CD14-positive monocyte (primary cell): Measurements from ENCODE around the gene NUDCD3. TPM values are rescaled to one million over a fixed set of nuclear protein-coding genes. Genes with fewer than 3 reads are reported as not detected.

Experiments used
- DNase-seq, 3 donors: peaks; one replicate each; pipeline ENCODE4 v3.0.0-alpha.2; 2011 to 2022
- H2AFZ ChIP-seq: 2 replicates; pipeline ENCODE4 v1.6.0; 2012; ENCODE audit warnings: mild to moderate bottlenecking, low read depth, low read length, inconsistent platforms; ENCODE audit not compliant: insufficient read depth, poor library complexity, severe bottlenecking
- H3K27ac ChIP-seq, 2 donors: 1 replicate in 1 of 2; 2 replicates in 1 of 2; pipeline ENCODE4 v1.5.1; 2012 to 2013; ENCODE audit warnings: low read length in 2 of 2, control low read depth in 1 of 2, inconsistent platforms in 1 of 2, low read depth in 1 of 2, mild to moderate bottlenecking in 1 of 2
- H3K27me3 ChIP-seq, 2 donors: one replicate each; pipeline versions ENCODE4 v1.6.0 to v1.6.1; 2011 to 2013; ENCODE audit warnings: low read length in 2 of 2; ENCODE audit not compliant: control insufficient read depth in 2 of 2, insufficient read depth in 2 of 2
- H3K36me3 ChIP-seq, 2 donors: replicated peaks in 1 of 2; 1 replicate in 1 of 2; 2 replicates in 1 of 2; pipeline versions ENCODE4 v1.5.1 to v1.6.1; 2012 to 2013; ENCODE audit warnings: low read length in 2 of 2, control low read depth in 1 of 2, inconsistent platforms in 1 of 2, mild to moderate bottlenecking in 1 of 2; ENCODE audit not compliant: insufficient read depth in 2 of 2, control insufficient read depth in 1 of 2
- H3K4me1 ChIP-seq, 2 donors: 1 replicate in 1 of 2; 2 replicates in 1 of 2; pipeline versions ENCODE4 v1.5.1 to v1.6.1; 2012 to 2013; ENCODE audit warnings: low read length in 2 of 2, control low read depth in 1 of 2, inconsistent platforms in 1 of 2, mild to moderate bottlenecking in 1 of 2, moderate library complexity in 1 of 2; ENCODE audit not compliant: insufficient read depth in 2 of 2, control insufficient read depth in 1 of 2
- H3K4me2 ChIP-seq: replicated peaks from 2 replicates; pipeline ENCODE3; 2012; ENCODE audit warnings: low read length, moderate library complexity, mild to moderate bottlenecking; ENCODE audit not compliant: poor library complexity, severe bottlenecking; ENCODE audit errors: extremely low read depth
- H3K4me3 ChIP-seq, 3 experiments: fragments of 200-600 bp in 1 of 3; sonication (generic) in 1 of 3; replicated peaks in 1 of 3; 1 replicate in 2 of 3; 2 replicates in 1 of 3; pipeline ENCODE4 v1.5.1; 2011 to 2013; ENCODE audit warnings: low read length in 3 of 3, mild to moderate bottlenecking in 3 of 3, control low read depth in 2 of 3, low read depth in 2 of 3, inconsistent platforms in 1 of 3, moderate library complexity in 1 of 3
- H3K79me2 ChIP-seq: 2 replicates; pipeline ENCODE4 v1.6.0; 2012; ENCODE audit warnings: mild to moderate bottlenecking, control low read depth, inconsistent platforms, low read length, moderate library complexity; ENCODE audit not compliant: insufficient read depth
- H3K9ac ChIP-seq: 2 replicates; pipeline ENCODE4 v1.6.0; 2017; ENCODE audit warnings: low read length, mild to moderate bottlenecking; ENCODE audit not compliant: insufficient read depth, poor library complexity, severe bottlenecking
- H3K9me3 ChIP-seq, 2 donors: replicated peaks in 1 of 2; 1 replicate in 1 of 2; 2 replicates in 1 of 2; pipeline versions ENCODE4 v1.5.1 to v1.6.1; 2012 to 2013; ENCODE audit warnings: low read length in 2 of 2, control low read depth in 1 of 2; ENCODE audit not compliant: control insufficient read depth in 1 of 2, insufficient read depth in 1 of 2
- H4K20me1 ChIP-seq: 2 replicates; pipeline ENCODE4 v1.6.0; 2012; ENCODE audit warnings: mild to moderate bottlenecking, low read length, control low read depth, moderate library complexity; ENCODE audit not compliant: insufficient read depth
- H3K27ac Mint-ChIP-seq, 7 donors: one replicate each; pipeline ENCODE4 v1.8.0; 2020; ENCODE audit warnings: mild to moderate bottlenecking in 7 of 7, mixed read lengths in 7 of 7, moderate library complexity in 6 of 7, inconsistent platforms in 2 of 7
- H3K27me3 Mint-ChIP-seq, 3 donors: one replicate each; pipeline ENCODE4 v1.8.0; 2021 to 2022; ENCODE audit warnings: low read depth in 3 of 3, mild to moderate bottlenecking in 3 of 3, mixed read lengths in 3 of 3, moderate library complexity in 3 of 3, inconsistent platforms in 1 of 3
- H3K36me3 Mint-ChIP-seq, 2 donors: one replicate each; pipeline ENCODE4 v1.8.0; 2020; ENCODE audit warnings: mixed read lengths in 2 of 2, inconsistent platforms in 1 of 2, mild to moderate bottlenecking in 1 of 2
- H3K4me1 Mint-ChIP-seq: one replicate; pipeline ENCODE4 v1.8.0; 2020; ENCODE audit warnings: mild to moderate bottlenecking, mixed read lengths
- H3K4me3 Mint-ChIP-seq, 2 donors: one replicate each; pipeline ENCODE4 v1.8.0; 2020; ENCODE audit warnings: mild to moderate bottlenecking in 2 of 2, mixed read lengths in 2 of 2, moderate library complexity in 1 of 2
- H3K9me3 Mint-ChIP-seq, 7 donors: one replicate each; pipeline ENCODE4 v1.8.0; 2020 to 2022; ENCODE audit warnings: mixed read lengths in 7 of 7, mild to moderate bottlenecking in 6 of 7, moderate library complexity in 6 of 7, inconsistent platforms in 2 of 7
- CTCF ChIP-seq: fragments of 200-600 bp; IDR thresholded peaks from one replicate; pipeline ENCODE4 v1.8.0; 2022; ENCODE audit warnings: antibody characterized with exemption, mild to moderate bottlenecking
- WGBS: methylation state at CpG from one replicate; pipeline ENCODE4 v1.1.5; 2013; ENCODE audit warnings: missing lambda C conversion rate; ENCODE audit not compliant: insufficient coverage; 5-methylcytosine and 5-hydroxymethylcytosine counted together
- intact Hi-C, 2 donors: fragments of 100-400 bp; cut with micrococcal nuclease; formaldehyde crosslinking; loops; one replicate each; pipeline versions ENCODE4 v1.15.0 to v1.15.1; 2023
- polyA plus RNA-seq, 3 donors: library from polyadenylated mRNA; depleted of rRNA in 1 of 3; unstranded in 2 of 3; stranded (reverse) in 1 of 3; fragments of 300-500 nt in 2 of 3; fragments of >200 nt in 1 of 3; fragmentation: Illumina TruSeq in 2 of 3; gene quantifications; 1 replicate in 2 of 3; 2 replicates in 1 of 3; pipeline ENCODE4 v1.2.3, GENCODE V29; 2012 to 2021

Gene NUDCD3
- polyA plus RNA-seq, 3 donors, result 13.6 to 26.5 (median 21.6) TPM

GRCh38 chr7:44392618-44393010 is 97.8 kb downstream of the NUDCD3 start:
- Histone ChIP-seq H3K9ac (no peak overlapping the region), H3K4me3 (no peak overlapping the region), H3K4me1 (no peaks in the 10 kb centered on the region), H3K27me3 (no peaks in the 10 kb centered on the region), H3K27ac (no peak overlapping the region), H4K20me1 (peaks cover 4% of the 10 kb centered on the region), H2AFZ (no peak overlapping the region), H3K79me2 (no peaks in the 10 kb centered on the region), H3K9me3 (no peaks in the 10 kb centered on the region), H3K36me3 (peaks cover 53 to 77% of the 10 kb centered on the region in 2 donors), H3K4me2 (no peak overlapping the region)
- DNase-seq, result no peak
- peaks cover 12% of the 10 kb centered on the region for H3K4me1 Mint-ChIP-seq
- intact Hi-C loops, result no loop called here
- no peak for TF ChIP-seq CTCF
- H3K27me3 Mint-ChIP-seq, result no peaks in the 10 kb centered on the region
- no peak overlapping the region for H3K4me3 Mint-ChIP-seq
- peaks cover 0 to 1% (median 0%) of the 10 kb centered on the region in 7 donors for H3K9me3 Mint-ChIP-seq
- peak overlapping the region in 2 of 7 donors; percentile 26 to 56 for H3K27ac Mint-ChIP-seq
- H3K36me3 Mint-ChIP-seq, result peaks cover 59 to 71% of the 10 kb centered on the region in 2 donors

- H3K27ac Mint-ChIP-seq, result peak overlapping the region in 2 of 7 donors; percentile 10 to 51
- Histone ChIP-seq H3K79me2 (no peaks in the 10 kb centered on the region), H3K27me3 (no peaks in the 10 kb centered on the region), H3K9ac (no peak overlapping the region), H3K36me3 (peaks cover 57 to 81% of the 10 kb centered on the region in 2 donors), H3K27ac (no peak overlapping the region), H3K4me1 (no peaks in the 10 kb centered on the region), H2AFZ (no peak overlapping the region), H3K9me3 (no peaks in the 10 kb centered on the region), H3K4me2 (no peak overlapping the region), H3K4me3 (no peak overlapping the region), H4K20me1 (peaks cover 4% of the 10 kb centered on the region)
- no peak overlapping the region for H3K4me3 Mint-ChIP-seq
- H3K9me3 Mint-ChIP-seq, result peaks cover 0 to under 1% (median 0%) of the 10 kb centered on the region in 7 donors
- WGBS, result 100% methylated on average over 10 of the region's 11 CpGs
- DNase-seq, result no peak
- H3K36me3 Mint-ChIP-seq, result peaks cover 62 to 75% of the 10 kb centered on the region in 2 donors
- no peaks in the 10 kb centered on the region for H3K27me3 Mint-ChIP-seq
- intact Hi-C loops, result no loop called here
- H3K4me1 Mint-ChIP-seq, result peaks cover 9% of the 10 kb centered on the region
- no peak for TF ChIP-seq CTCF
Measured at GRCh38 chr7:44391746-44392617, 98.5 kb downstream of the NUDCD3 start.
